B cell (primary cell): ENCODE data around the gene PRLR.
"Not testable (repeated sequence)": the region's sequence is repeated elsewhere in the genome, so short reads cannot be mapped to it uniquely, and the experiment has no call there.

Experiments
- EZH2 ChIP-seq: IDR thresholded peaks from 2 replicates; pipeline ENCODE4 v1.6.1; 2012; ENCODE audit warnings: borderline replicate concordance, low read depth, mild to moderate bottlenecking, moderate library complexity, low read length; ENCODE audit not compliant: insufficient read depth, poor library complexity, severe bottlenecking
- TF ChIP-seq, protein P1 (sequence below): fragments of 200-600 bp; IDR thresholded peaks from one replicate; pipeline ENCODE4 v1.8.0; 2022; ENCODE audit warnings: antibody characterized with exemption, mild to moderate bottlenecking

DNA sequence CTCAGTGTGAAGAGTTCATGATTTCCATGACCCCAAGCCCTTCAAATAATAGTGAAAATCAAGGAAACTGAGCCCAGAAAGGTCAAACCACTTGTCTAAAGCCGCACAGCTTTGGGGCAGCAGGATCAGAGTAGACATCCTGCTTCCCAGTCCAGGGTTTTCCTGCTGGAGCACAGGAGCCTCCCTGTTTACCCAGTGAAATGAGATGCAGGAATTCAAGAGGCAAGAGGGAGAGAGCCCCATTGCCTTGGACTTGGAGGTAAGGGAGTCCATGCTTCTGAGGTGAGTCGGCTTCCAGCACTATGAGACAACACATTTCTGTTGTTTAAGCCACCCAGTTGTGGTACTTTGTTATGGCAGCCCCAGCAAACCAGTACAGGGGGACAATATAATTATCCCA is 40.5 kb downstream of the PRLR start:
- TF ChIP-seq, protein P1, sequence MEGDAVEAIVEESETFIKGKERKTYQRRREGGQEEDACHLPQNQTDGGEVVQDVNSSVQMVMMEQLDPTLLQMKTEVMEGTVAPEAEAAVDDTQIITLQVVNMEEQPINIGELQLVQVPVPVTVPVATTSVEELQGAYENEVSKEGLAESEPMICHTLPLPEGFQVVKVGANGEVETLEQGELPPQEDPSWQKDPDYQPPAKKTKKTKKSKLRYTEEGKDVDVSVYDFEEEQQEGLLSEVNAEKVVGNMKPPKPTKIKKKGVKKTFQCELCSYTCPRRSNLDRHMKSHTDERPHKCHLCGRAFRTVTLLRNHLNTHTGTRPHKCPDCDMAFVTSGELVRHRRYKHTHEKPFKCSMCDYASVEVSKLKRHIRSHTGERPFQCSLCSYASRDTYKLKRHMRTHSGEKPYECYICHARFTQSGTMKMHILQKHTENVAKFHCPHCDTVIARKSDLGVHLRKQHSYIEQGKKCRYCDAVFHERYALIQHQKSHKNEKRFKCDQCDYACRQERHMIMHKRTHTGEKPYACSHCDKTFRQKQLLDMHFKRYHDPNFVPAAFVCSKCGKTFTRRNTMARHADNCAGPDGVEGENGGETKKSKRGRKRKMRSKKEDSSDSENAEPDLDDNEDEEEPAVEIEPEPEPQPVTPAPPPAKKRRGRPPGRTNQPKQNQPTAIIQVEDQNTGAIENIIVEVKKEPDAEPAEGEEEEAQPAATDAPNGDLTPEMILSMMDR = not testable (repeated sequence)
- not testable (repeated sequence) for TF ChIP-seq EZH2
